Femur (tissue), 1 donor: ENCODE data around the gene CCR5.
A peak's percentile ranks its signal among the peaks of the same experiment; 100 is the strongest.

ENCODE experiments used
- DNase-seq: peaks from one replicate; pipeline ENCODE4 v3.0.0-alpha.2; 2017

The CCR5 gene

GRCh38 chr3:46370839-46371518 lies at the start of gene CCR5:
TSS of gene CCR5 (plus strand) at chr3:46370946. CDS start at chr3:46372903, 1,957 bp downstream.
- DNase-seq = no peak

- no peak for DNase-seq
Measured at GRCh38 chr3:46321461-46322104, 49.2 kb upstream of the CCR5 start.

- DNase-seq = no peak
Measured at GRCh38 chr3:46324036-46324435, 46.7 kb upstream of the CCR5 start.

- DNase-seq = no peak
Measured at GRCh38 chr3:46325645-46326300, 45.0 kb upstream of the CCR5 start.

- peak; percentile 34 for DNase-seq
Measured at GRCh38 chr3:46330676-46331075, 40.1 kb upstream of the CCR5 start.

- DNase-seq = no peak
Measured at GRCh38 chr3:46334741-46335478, 35.8 kb upstream of the CCR5 start.

- DNase-seq = no peak
Measured at GRCh38 chr3:46335541-46335940, 35.2 kb upstream of the CCR5 start.

- DNase-seq = no peak
Measured at GRCh38 chr3:46337911-46338310, 32.8 kb upstream of the CCR5 start.

GRCh38 chr3:46338840-46339239 lies 31.9 kb upstream of the CCR5 start:
- DNase-seq = no peak

GRCh38 chr3:46344476-46344875 lies 26.3 kb upstream of the CCR5 start:
- no peak for DNase-seq

GRCh38 chr3:46348823-46349482 lies 21.8 kb upstream of the CCR5 start:
- no peak for DNase-seq

GRCh38 chr3:46349484-46350261 lies 21.1 kb upstream of the CCR5 start:
- DNase-seq = no peak

- DNase-seq = no peak
Measured at GRCh38 chr3:46350262-46350565, 20.5 kb upstream of the CCR5 start.

GRCh38 chr3:46351646-46352045 lies 19.1 kb upstream of the CCR5 start:
- DNase-seq = no peak

GRCh38 chr3:46353090-46353489 lies 17.7 kb upstream of the CCR5 start:
- DNase-seq = no peak

- DNase-seq = no peak
Measured at GRCh38 chr3:46353647-46354410, 16.9 kb upstream of the CCR5 start, which contains the start of gene CCR2. TSS of gene CCR2 (plus strand) at chr3:46354111. CDS start at chr3:46357528, 3,417 bp downstream.

GRCh38 chr3:46354478-46354877 lies 16.3 kb upstream of the CCR5 start:
- DNase-seq = no peak

- no peak for DNase-seq
Measured at GRCh38 chr3:46354984-46355383, 15.8 kb upstream of the CCR5 start.

GRCh38 chr3:46356276-46356675 lies 14.5 kb upstream of the CCR5 start:
- DNase-seq = no peak

- DNase-seq = no peak
Measured at GRCh38 chr3:46356909-46357308, 13.8 kb upstream of the CCR5 start.

- no peak for DNase-seq
Measured at GRCh38 chr3:46358466-46358865, 12.3 kb upstream of the CCR5 start.
